SH-SY5Y (cell line): ENCODE data around the gene CHRNB2.

Experiments
- GATA2 ChIP-seq: IDR thresholded peaks from 2 replicates; pipeline ENCODE4 v1.6.1; 2011; ENCODE audit warnings: mild to moderate bottlenecking, low read depth, low read length
- GATA3 ChIP-seq: IDR thresholded peaks from 2 replicates; pipeline ENCODE4 v1.6.1; 2011; ENCODE audit warnings: low read depth, mild to moderate bottlenecking, low read length, moderate library complexity

GRCh38 chr1:154571964-154572288 lies 4.3 kb downstream of the CHRNB2 start:
- TF ChIP-seq GATA2 (no peak), GATA3 (no peak)
